HepG2 (cell line): Measurements from ENCODE around the gene PLXDC2.

Source experiments
- CBX5 ChIP-seq: sonication (generic); formaldehyde crosslinking; IDR thresholded peaks from 2 replicates; pipeline ENCODE4 v1.4.0; 2020; ENCODE audit warnings: missing genetic modification reagents, borderline replicate concordance
- EHMT2 ChIP-seq: fragments of 200-600 bp; sonication (generic); IDR thresholded peaks from 2 replicates; pipeline ENCODE4 v1.7.0; 2017; ENCODE audit warnings: antibody characterized with exemption, low read depth, low read length, borderline replicate concordance
- FOXA1 ChIP-seq, 2 experiments: fragments of 450-650 bp in 1 of 2; sonication (generic) in 1 of 2; formaldehyde crosslinking in 1 of 2; IDR thresholded peaks; 2 replicates each; pipeline versions ENCODE4 v1.4.0 to v1.6.1; 2016 to 2020; ENCODE audit warnings: missing genetic modification reagents in 1 of 2
- HMG20B ChIP-seq: conservative IDR thresholded peaks from 2 replicates; pipeline ENCODE4 v1.6.1; 2016; ENCODE audit warnings: missing genetic modification reagents, missing compliant biosample characterization
- KAT7 ChIP-seq: IDR thresholded peaks from 2 replicates; pipeline ENCODE4 v1.6.1; 2018; ENCODE audit warnings: borderline replicate concordance, missing compliant biosample characterization
- NCOA2 ChIP-seq: sonication (generic); formaldehyde crosslinking; IDR thresholded peaks from 2 replicates; pipeline ENCODE4 v1.8.0; 2022; ENCODE audit warnings: inconsistent platforms
- NFIC ChIP-seq: IDR thresholded peaks from 2 replicates; pipeline ENCODE4 v1.6.1; 2012; ENCODE audit warnings: mild to moderate bottlenecking, low read length, inconsistent platforms
- ZMYM3 ChIP-seq: sonication (generic); formaldehyde crosslinking; IDR thresholded peaks from 2 replicates; pipeline ENCODE4 v1.5.1; 2020; ENCODE audit warnings: mild to moderate bottlenecking, missing genetic modification reagents
- TF ChIP-seq, protein P1 (sequence below): sonication (generic); formaldehyde crosslinking; IDR thresholded peaks from 2 replicates; pipeline ENCODE4 v1.5.0; 2020; ENCODE audit warnings: mild to moderate bottlenecking, missing genetic modification reagents, moderate library complexity

DNA sequence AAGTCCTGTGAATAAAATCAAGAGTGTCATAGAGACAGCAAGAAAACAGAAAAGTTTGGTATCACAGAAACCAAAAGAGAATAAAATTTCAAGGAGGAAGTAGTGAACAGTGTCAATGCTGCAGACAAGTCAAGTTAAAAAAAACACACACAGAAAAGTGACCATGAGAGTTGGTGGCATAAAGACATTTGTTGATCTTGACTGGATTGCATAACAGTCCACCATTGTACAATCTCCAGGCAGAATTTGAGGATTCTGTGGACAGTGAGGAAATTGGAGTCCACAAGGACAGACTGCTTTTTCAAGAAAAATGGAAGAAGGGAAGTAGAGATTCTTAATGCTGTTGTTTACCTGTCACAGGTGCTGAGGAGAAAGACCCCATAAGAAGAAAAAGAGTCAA, 412.5 kb downstream of the PLXDC2 start:
- no peak for TF ChIP-seq FOXA1 (IDR thresholded peaks at IDR 0.05)
- TF ChIP-seq FOXA1 (CRISPR knock-in tag; IDR thresholded peaks at IDR 0.05), result no peak
- no peak for TF ChIP-seq KAT7
- no peak for TF ChIP-seq NFIC
- no peak for TF ChIP-seq EHMT2
- TF ChIP-seq, protein P1, sequence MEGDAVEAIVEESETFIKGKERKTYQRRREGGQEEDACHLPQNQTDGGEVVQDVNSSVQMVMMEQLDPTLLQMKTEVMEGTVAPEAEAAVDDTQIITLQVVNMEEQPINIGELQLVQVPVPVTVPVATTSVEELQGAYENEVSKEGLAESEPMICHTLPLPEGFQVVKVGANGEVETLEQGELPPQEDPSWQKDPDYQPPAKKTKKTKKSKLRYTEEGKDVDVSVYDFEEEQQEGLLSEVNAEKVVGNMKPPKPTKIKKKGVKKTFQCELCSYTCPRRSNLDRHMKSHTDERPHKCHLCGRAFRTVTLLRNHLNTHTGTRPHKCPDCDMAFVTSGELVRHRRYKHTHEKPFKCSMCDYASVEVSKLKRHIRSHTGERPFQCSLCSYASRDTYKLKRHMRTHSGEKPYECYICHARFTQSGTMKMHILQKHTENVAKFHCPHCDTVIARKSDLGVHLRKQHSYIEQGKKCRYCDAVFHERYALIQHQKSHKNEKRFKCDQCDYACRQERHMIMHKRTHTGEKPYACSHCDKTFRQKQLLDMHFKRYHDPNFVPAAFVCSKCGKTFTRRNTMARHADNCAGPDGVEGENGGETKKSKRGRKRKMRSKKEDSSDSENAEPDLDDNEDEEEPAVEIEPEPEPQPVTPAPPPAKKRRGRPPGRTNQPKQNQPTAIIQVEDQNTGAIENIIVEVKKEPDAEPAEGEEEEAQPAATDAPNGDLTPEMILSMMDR (CRISPR knock-in tag), result no peak
- no peak for TF ChIP-seq NCOA2
- no peak for TF ChIP-seq HMG20B (CRISPR knock-in tag)
- TF ChIP-seq CBX5 (CRISPR knock-in tag), result no peak
- no peak for TF ChIP-seq ZMYM3 (CRISPR knock-in tag)
